A549 (cell line): ENCODE measurements around the gene VSTM4.

Experiments used
- CEBPB ChIP-seq, 2 experiments: fragments of >200 bp in 1 of 2; sonication (Bioruptor Twin) in 1 of 2; formaldehyde crosslinking in 1 of 2; IDR thresholded peaks; 2 replicates each; pipeline ENCODE4 v1.6.1; 2012 to 2016
- EHF ChIP-seq: fragments of 250-450 bp; sonication (Bioruptor Pico); IDR thresholded peaks from 2 replicates; pipeline ENCODE4 v1.5.0; 2020; ENCODE audit warnings: mild to moderate bottlenecking
- NPAS2 ChIP-seq: fragments of 250-450 bp; sonication (Bioruptor Pico); IDR thresholded peaks from 2 replicates; pipeline ENCODE4 v1.8.0; 2022; ENCODE audit warnings: mild to moderate bottlenecking, moderate library complexity, borderline replicate concordance
- SMC3 ChIP-seq: fragments of >200 bp; sonication (Bioruptor Twin); formaldehyde crosslinking; IDR thresholded peaks from 3 replicates; pipeline ENCODE4 v1.6.1; 2018; ENCODE audit warnings: inconsistent platforms
- ZNF302 ChIP-seq: fragments of 250-450 bp; sonication (Bioruptor Pico); IDR thresholded peaks from 2 replicates; pipeline ENCODE4 v1.9.0; 2021; ENCODE audit warnings: inconsistent platforms, mild to moderate bottlenecking, moderate library complexity
- TF ChIP-seq, protein P1 (sequence below): fragments of >200 bp; sonication (Bioruptor Twin); formaldehyde crosslinking; IDR thresholded peaks from 3 replicates; pipeline ENCODE4 v1.5.1; 2016
- TF ChIP-seq, protein P2 (sequence below): fragments of 200-600 bp; sonication (generic); IDR thresholded peaks from 2 replicates; pipeline ENCODE4 v1.6.1; 2016; ENCODE audit warnings: antibody characterized with exemption, mild to moderate bottlenecking, moderate library complexity
- TF ChIP-seq, protein P3 (sequence below): fragments of 250-450 bp; sonication (Bioruptor Pico); IDR thresholded peaks from 2 replicates; pipeline ENCODE4 v1.5.0; 2021; ENCODE audit warnings: mild to moderate bottlenecking, moderate library complexity, borderline replicate concordance

DNA sequence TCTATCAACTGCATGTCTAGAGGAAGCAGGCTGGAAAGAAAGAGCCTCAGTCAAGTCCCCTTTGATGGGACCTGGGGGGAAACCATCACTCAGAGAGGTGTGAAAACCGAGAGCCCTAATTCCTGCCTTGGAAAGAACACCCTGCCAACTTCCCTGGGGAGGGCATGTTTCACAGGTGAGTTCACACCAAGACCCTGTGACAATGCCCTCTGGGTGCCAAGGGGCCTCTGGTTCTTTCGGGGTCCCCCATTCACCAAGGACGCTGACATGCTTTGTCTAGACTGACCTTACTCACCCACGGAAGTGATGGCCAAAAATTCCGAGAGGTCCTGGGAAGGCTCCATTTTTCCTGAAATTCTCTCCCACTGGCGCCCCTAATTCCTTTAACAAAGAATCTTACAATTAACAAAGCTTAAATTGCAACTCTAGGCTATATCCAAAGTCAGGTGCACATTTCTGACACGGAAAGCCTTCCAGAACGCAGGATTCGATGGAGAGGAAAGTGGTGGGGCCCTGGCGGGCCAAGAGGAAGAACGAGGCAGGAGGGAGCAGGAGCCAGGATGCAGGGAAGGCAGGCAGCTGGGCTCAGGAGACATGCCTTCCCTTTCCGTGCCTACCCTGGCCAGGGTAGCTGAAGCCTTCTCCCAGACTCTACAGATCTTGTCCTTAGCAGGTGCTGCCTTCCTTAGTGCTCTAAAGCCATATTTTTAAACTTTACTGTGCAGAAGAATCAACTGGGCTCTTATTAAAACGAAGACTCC lies 23.7 kb downstream of the VSTM4 start:
- no peak for TF ChIP-seq CEBPB (IDR thresholded peaks at IDR 0.05)
- no peak for TF ChIP-seq EHF (CRISPR knock-in tag)
- TF ChIP-seq, protein P1, sequence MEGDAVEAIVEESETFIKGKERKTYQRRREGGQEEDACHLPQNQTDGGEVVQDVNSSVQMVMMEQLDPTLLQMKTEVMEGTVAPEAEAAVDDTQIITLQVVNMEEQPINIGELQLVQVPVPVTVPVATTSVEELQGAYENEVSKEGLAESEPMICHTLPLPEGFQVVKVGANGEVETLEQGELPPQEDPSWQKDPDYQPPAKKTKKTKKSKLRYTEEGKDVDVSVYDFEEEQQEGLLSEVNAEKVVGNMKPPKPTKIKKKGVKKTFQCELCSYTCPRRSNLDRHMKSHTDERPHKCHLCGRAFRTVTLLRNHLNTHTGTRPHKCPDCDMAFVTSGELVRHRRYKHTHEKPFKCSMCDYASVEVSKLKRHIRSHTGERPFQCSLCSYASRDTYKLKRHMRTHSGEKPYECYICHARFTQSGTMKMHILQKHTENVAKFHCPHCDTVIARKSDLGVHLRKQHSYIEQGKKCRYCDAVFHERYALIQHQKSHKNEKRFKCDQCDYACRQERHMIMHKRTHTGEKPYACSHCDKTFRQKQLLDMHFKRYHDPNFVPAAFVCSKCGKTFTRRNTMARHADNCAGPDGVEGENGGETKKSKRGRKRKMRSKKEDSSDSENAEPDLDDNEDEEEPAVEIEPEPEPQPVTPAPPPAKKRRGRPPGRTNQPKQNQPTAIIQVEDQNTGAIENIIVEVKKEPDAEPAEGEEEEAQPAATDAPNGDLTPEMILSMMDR = no peak
- no peak for TF ChIP-seq ZNF302 (CRISPR knock-in tag)
- TF ChIP-seq, protein P2, sequence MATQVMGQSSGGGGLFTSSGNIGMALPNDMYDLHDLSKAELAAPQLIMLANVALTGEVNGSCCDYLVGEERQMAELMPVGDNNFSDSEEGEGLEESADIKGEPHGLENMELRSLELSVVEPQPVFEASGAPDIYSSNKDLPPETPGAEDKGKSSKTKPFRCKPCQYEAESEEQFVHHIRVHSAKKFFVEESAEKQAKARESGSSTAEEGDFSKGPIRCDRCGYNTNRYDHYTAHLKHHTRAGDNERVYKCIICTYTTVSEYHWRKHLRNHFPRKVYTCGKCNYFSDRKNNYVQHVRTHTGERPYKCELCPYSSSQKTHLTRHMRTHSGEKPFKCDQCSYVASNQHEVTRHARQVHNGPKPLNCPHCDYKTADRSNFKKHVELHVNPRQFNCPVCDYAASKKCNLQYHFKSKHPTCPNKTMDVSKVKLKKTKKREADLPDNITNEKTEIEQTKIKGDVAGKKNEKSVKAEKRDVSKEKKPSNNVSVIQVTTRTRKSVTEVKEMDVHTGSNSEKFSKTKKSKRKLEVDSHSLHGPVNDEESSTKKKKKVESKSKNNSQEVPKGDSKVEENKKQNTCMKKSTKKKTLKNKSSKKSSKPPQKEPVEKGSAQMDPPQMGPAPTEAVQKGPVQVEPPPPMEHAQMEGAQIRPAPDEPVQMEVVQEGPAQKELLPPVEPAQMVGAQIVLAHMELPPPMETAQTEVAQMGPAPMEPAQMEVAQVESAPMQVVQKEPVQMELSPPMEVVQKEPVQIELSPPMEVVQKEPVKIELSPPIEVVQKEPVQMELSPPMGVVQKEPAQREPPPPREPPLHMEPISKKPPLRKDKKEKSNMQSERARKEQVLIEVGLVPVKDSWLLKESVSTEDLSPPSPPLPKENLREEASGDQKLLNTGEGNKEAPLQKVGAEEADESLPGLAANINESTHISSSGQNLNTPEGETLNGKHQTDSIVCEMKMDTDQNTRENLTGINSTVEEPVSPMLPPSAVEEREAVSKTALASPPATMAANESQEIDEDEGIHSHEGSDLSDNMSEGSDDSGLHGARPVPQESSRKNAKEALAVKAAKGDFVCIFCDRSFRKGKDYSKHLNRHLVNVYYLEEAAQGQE = no peak
- TF ChIP-seq NPAS2 (CRISPR knock-in tag) = no peak
- TF ChIP-seq, protein P3, sequence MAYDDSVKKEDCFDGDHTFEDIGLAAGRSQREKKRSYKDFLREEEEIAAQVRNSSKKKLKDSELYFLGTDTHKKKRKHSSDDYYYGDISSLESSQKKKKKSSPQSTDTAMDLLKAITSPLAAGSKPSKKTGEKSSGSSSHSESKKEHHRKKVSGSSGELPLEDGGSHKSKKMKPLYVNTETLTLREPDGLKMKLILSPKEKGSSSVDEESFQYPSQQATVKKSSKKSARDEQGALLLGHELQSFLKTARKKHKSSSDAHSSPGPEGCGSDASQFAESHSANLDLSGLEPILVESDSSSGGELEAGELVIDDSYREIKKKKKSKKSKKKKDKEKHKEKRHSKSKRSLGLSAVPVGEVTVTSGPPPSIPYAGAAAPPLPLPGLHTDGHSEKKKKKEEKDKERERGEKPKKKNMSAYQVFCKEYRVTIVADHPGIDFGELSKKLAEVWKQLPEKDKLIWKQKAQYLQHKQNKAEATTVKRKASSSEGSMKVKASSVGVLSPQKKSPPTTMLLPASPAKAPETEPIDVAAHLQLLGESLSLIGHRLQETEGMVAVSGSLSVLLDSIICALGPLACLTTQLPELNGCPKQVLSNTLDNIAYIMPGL (CRISPR knock-in tag) = no peak
- no peak for TF ChIP-seq SMC3
